IMR-90 (cell line): Measurements from ENCODE around the gene MTMR8. TPM values are rescaled to one million over a fixed set of nuclear protein-coding genes. Genes with fewer than 3 reads are reported as not detected.

ENCODE experiments used
- ATAC-seq: fragments of 200-7000 bp; cut with Tn5 transposase; 2 replicates; pipeline ENCODE4 v1.9.1; 2020; ENCODE audit warnings: low read depth, mild to moderate bottlenecking, moderate library complexity
- BruUV-seq: library from RNA; stranded (reverse); fragments of 400-500 nt; replicated peaks from 2 replicates; lab custom pipeline; 2021; lab: Mats Ljungman, UMichigan
- CTCF ChIA-PET: fragments of 300-600 bp; formaldehyde crosslinking; extraction: SDS; loops from one replicate; lab custom pipeline; 2021; ENCODE audit warnings: antibody characterized with exemption; lab: Yijun Ruan, JAX
- POLR2A ChIA-PET: fragments of 300-600 bp; sonication (Branson Sonifier 250); formaldehyde crosslinking; loops from one replicate; lab custom pipeline; 2022; ENCODE audit warnings: antibody characterized with exemption; ENCODE audit not compliant: unreplicated experiment; lab: Charles Lee
- DNase-seq: peaks from one replicate; pipeline ENCODE4 v3.0.0; 2013
- H2AFZ ChIP-seq: replicated peaks from 2 replicates; pipeline ENCODE3; 2013; ENCODE audit warnings: low read length, mild to moderate bottlenecking; ENCODE audit not compliant: poor library complexity
- H2AK5ac ChIP-seq: 2 replicates; pipeline ENCODE4 v1.6.1; 2013; ENCODE audit warnings: low read depth, low read length, inconsistent platforms
- H2AK9ac ChIP-seq: replicated peaks from 2 replicates; pipeline ENCODE3; 2013; ENCODE audit warnings: mild to moderate bottlenecking, low read depth, low read length, moderate library complexity; ENCODE audit not compliant: poor library complexity
- H2BK120ac ChIP-seq: 2 replicates; pipeline ENCODE4 v1.6.1; 2013; ENCODE audit warnings: low read depth, low read length, inconsistent platforms
- H2BK15ac ChIP-seq: 3 replicates; pipeline ENCODE4 v1.6.1; 2013; ENCODE audit warnings: low read depth, low read length, inconsistent platforms
- H2BK20ac ChIP-seq: 2 replicates; pipeline ENCODE4 v1.6.1; 2013; ENCODE audit warnings: low read depth, mild to moderate bottlenecking, inconsistent platforms, low read length, moderate library complexity
- H2BK5ac ChIP-seq: 2 replicates; pipeline ENCODE4 v1.6.1; 2013; ENCODE audit warnings: mild to moderate bottlenecking, low read depth, low read length, inconsistent platforms; ENCODE audit not compliant: poor library complexity, severe bottlenecking
- H3K14ac ChIP-seq: replicated peaks from 2 replicates; pipeline ENCODE4 v1.6.1; 2013; ENCODE audit warnings: low read depth, low read length, inconsistent platforms
- H3K18ac ChIP-seq: 2 replicates; pipeline ENCODE4 v1.6.1; 2013; ENCODE audit warnings: low read depth, low read length, control low read depth
- H3K23ac ChIP-seq: 2 replicates; pipeline ENCODE4 v1.6.1; 2013; ENCODE audit warnings: low read depth, low read length, inconsistent platforms
- H3K27ac ChIP-seq: 2 replicates; pipeline ENCODE4 v1.5.1; 2013; ENCODE audit warnings: mild to moderate bottlenecking, control low read depth, low read length; ENCODE audit not compliant: insufficient read depth
- H3K27me3 ChIP-seq: 2 replicates; pipeline ENCODE4 v1.6.1; 2013; ENCODE audit warnings: low read length; ENCODE audit not compliant: control insufficient read depth, insufficient read depth
- H3K36me3 ChIP-seq: 2 replicates; pipeline ENCODE4 v1.6.1; 2013; ENCODE audit warnings: low read length, mixed read lengths; ENCODE audit not compliant: control insufficient read depth, insufficient read depth
- H3K4ac ChIP-seq: 2 replicates; pipeline ENCODE4 v1.6.1; 2013; ENCODE audit warnings: low read depth, low read length, inconsistent platforms
- H3K4me1 ChIP-seq: 2 replicates; pipeline ENCODE4 v1.6.1; 2013; ENCODE audit warnings: low read length, mixed read lengths; ENCODE audit not compliant: control insufficient read depth, insufficient read depth
- H3K4me2 ChIP-seq: 2 replicates; pipeline ENCODE4 v1.6.1; 2013; ENCODE audit warnings: low read depth, mild to moderate bottlenecking, control low read depth, low read length, moderate library complexity
- H3K4me3 ChIP-seq: 2 replicates; pipeline ENCODE4 v1.5.1; 2013; ENCODE audit warnings: low read depth, mild to moderate bottlenecking, control low read depth, low read length, moderate library complexity; ENCODE audit not compliant: insufficient read depth
- H3K56ac ChIP-seq: 2 replicates; pipeline ENCODE4 v1.6.1; 2013; ENCODE audit warnings: low read length, inconsistent platforms; ENCODE audit not compliant: insufficient read depth; ENCODE audit errors: extremely low read depth
- H3K79me1 ChIP-seq, 2 experiments: 2 replicates each; pipeline ENCODE4 v1.6.1; 2013; ENCODE audit warnings: low read length in 2 of 2, inconsistent platforms in 1 of 2, low read depth in 1 of 2
- H3K9ac ChIP-seq: 2 replicates; pipeline ENCODE4 v1.6.1; 2013; ENCODE audit warnings: low read depth, low read length, control low read depth
- H3K9me1 ChIP-seq: 2 replicates; pipeline ENCODE4 v1.6.1; 2013; ENCODE audit warnings: low read length, inconsistent platforms; ENCODE audit not compliant: insufficient read depth
- H3K9me3 ChIP-seq: 2 replicates; pipeline ENCODE4 v1.6.1; 2013; ENCODE audit warnings: low read length; ENCODE audit not compliant: control insufficient read depth, insufficient read depth
- H4K20me1 ChIP-seq: 2 replicates; pipeline ENCODE4 v1.6.1; 2013; ENCODE audit warnings: low read length, inconsistent platforms; ENCODE audit not compliant: insufficient read depth
- H4K5ac ChIP-seq: 2 replicates; pipeline ENCODE4 v1.6.1; 2013; ENCODE audit warnings: mild to moderate bottlenecking, low read depth, low read length, control low read depth
- H4K8ac ChIP-seq, 2 experiments: 2 replicates each; pipeline ENCODE4 v1.6.1; 2013; ENCODE audit warnings: low read depth in 2 of 2, low read length in 2 of 2, control low read depth in 1 of 2, inconsistent platforms in 1 of 2
- H4K91ac ChIP-seq: 2 replicates; pipeline ENCODE4 v1.6.1; 2013; ENCODE audit warnings: low read depth, low read length, inconsistent platforms; ENCODE audit not compliant: insufficient read depth
- BHLHE40 ChIP-seq: fragments of 150-350 bp; IDR thresholded peaks from 2 replicates; pipeline ENCODE4 v1.6.1; 2016; ENCODE audit warnings: mild to moderate bottlenecking, low read depth, low read length
- CEBPB ChIP-seq: IDR thresholded peaks from 2 replicates; pipeline ENCODE4 v1.6.1; 2012; ENCODE audit warnings: low read depth, low read length, improper control_type of control experiment
- CHD1 ChIP-seq: IDR thresholded peaks from 2 replicates; pipeline ENCODE4 v1.6.1; 2012; ENCODE audit warnings: low read depth, low read length, improper control_type of control experiment
- FOS ChIP-seq: fragments of 150-350 bp; IDR thresholded peaks from 2 replicates; pipeline ENCODE4 v1.6.1; 2016; ENCODE audit warnings: low read depth, low read length
- MAZ ChIP-seq: IDR thresholded peaks from 2 replicates; pipeline ENCODE4 v1.6.1; 2012; ENCODE audit warnings: low read depth, mild to moderate bottlenecking, low read length, improper control_type of control experiment, moderate library complexity, borderline replicate concordance
- POLR2A ChIP-seq: IDR thresholded peaks from 2 replicates; pipeline ENCODE4 v1.6.1; 2012; ENCODE audit warnings: mild to moderate bottlenecking, low read depth, low read length
- RFX5 ChIP-seq: IDR thresholded peaks from 2 replicates; pipeline ENCODE4 v1.8.0; 2012; ENCODE audit warnings: low read depth, mild to moderate bottlenecking, low read length, moderate library complexity
- WGBS, 2 experiments: methylation state at CpG; one replicate each; pipeline versions ENCODE4 v1.1.5 to v1.1.7; 2013; ENCODE audit warnings: missing lambda C conversion rate in 2 of 2; ENCODE audit not compliant: insufficient read length in 1 of 2; ENCODE audit errors: extremely low coverage in 2 of 2; 5-methylcytosine and 5-hydroxymethylcytosine counted together
- dilution Hi-C: fragments of 300-500 bp; cut with HindIII; formaldehyde crosslinking; loops from one replicate; pipeline ENCODE4 v1.14.3; 2018; ENCODE audit warnings: low sequenced_read_pairs; ENCODE audit not compliant: unreplicated experiment
- in situ Hi-C: fragments of 300-500 bp; cut with MboI; formaldehyde crosslinking; loops from 3 replicates; pipeline ENCODE4 v1.14.3; 2019; ENCODE audit warnings: low sequenced_read_pairs, inconsistent platforms, mixed read lengths
- intact Hi-C: fragments of 100-400 bp; cut with micrococcal nuclease; formaldehyde crosslinking; loops from 2 replicates; pipeline ENCODE4 v1.10.0; 2022
- polyA plus RNA-seq, 3 experiments: library from polyadenylated mRNA; depleted of rRNA; stranded (reverse); fragments of >200 nt; gene quantifications; 2 replicates each; pipeline ENCODE4 v1.2.3, GENCODE V29; 2012; ENCODE audit warnings: low replicate concordance in 1 of 3
- total RNA-seq: library from RNA; depleted of rRNA; stranded (reverse); fragments of >200 nt; gene quantifications from 2 replicates; pipeline ENCODE4 v1.2.3, GENCODE V29; 2012

MTMR8 gene
- total and polyA plus RNA-seq, 2 of the 4 experiments (the other 2 are of a cell fraction) = not detected

GRCh38 chrX:64306712-64307111 lies 88.5 kb downstream of the MTMR8 start:
- Histone ChIP-seq H2AK9ac (no peak overlapping the region), H4K5ac (no peak overlapping the region), H2AFZ (no peak overlapping the region), H3K4me3 (no peak overlapping the region), H2BK20ac (no peak overlapping the region), H3K14ac (no peak overlapping the region), H3K56ac (no peak overlapping the region), H2BK15ac (no peak overlapping the region), H3K36me3 (no peaks in the 10 kb centered on the region), H2BK120ac (no peak overlapping the region), H3K9me3 (0 out of 2 replicates have a peak, but pooled peaks cover 2% of the 10 kb centered on the region), H3K23ac (no peak overlapping the region), H3K4me1 (no peaks in the 10 kb centered on the region), H3K79me1 (no peaks in the 10 kb centered on the region), H2BK5ac (no peak overlapping the region), H3K9me1 (no peaks in the 10 kb centered on the region), H4K20me1 (no peaks in the 10 kb centered on the region), H4K91ac (no peak overlapping the region), H3K27ac (no peak overlapping the region), H3K18ac (no peak overlapping the region), H3K27me3 (no peaks in the 10 kb centered on the region), H3K4me2 (no peak overlapping the region), H4K8ac (no peak overlapping the region), H3K4ac (no peak overlapping the region), H2AK5ac (no peak overlapping the region), H3K9ac (no peak overlapping the region)
- BruUV-seq = no TSS peak
- ChIA-PET CTCF (no interaction called here), POLR2A (no interaction called here)
- in situ Hi-C loops = no loop called here
- intact Hi-C loops = no loop called here
- TF ChIP-seq CEBPB (no peak), BHLHE40 (no peak), MAZ (no peak), RFX5 (no peak), FOS (no peak), CHD1 (no peak), POLR2A (no peak)
- DNase-seq (no peak), ATAC-seq (no peak)
- dilution Hi-C loops = no loop called here
- 38% methylated on average over 2 of the region's 7 CpGs; no CpG with 5 or more reads in 1 of the 2 experiments for WGBS, 2 experiments
